ENCODE results near the gene NDUFB8.

DNA sequence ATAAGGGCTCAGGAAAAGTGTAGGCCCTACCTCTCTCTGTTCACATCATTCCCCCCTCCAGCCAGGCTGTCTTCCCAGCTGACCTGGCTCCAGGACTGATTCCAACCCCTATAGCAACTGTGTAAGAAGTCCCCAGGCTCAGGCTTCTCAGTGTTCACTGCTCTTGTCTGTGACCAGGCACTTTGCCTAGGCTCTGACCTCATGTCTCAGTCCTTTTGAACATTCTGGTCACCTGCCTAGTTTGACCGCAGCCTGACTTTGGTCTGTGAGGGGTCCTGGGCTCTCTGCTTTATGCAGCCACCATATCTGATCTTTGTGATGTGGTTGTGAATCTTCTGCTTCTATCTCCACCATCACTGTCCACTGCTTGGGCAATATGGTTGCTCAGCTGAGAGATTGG lies 30.6 kb upstream of the NDUFB8 start:
- TF ChIP-seq, protein P1, sequence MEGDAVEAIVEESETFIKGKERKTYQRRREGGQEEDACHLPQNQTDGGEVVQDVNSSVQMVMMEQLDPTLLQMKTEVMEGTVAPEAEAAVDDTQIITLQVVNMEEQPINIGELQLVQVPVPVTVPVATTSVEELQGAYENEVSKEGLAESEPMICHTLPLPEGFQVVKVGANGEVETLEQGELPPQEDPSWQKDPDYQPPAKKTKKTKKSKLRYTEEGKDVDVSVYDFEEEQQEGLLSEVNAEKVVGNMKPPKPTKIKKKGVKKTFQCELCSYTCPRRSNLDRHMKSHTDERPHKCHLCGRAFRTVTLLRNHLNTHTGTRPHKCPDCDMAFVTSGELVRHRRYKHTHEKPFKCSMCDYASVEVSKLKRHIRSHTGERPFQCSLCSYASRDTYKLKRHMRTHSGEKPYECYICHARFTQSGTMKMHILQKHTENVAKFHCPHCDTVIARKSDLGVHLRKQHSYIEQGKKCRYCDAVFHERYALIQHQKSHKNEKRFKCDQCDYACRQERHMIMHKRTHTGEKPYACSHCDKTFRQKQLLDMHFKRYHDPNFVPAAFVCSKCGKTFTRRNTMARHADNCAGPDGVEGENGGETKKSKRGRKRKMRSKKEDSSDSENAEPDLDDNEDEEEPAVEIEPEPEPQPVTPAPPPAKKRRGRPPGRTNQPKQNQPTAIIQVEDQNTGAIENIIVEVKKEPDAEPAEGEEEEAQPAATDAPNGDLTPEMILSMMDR (IDR thresholded peaks at IDR 0.05; ENCODE audit: low read length): no peak
- no peak for TF ChIP-seq EZH2 (IDR thresholded peaks at IDR 0.05; ENCODE audit: borderline replicate concordance, low read length)

All from OCI-LY1 (cell line).